ENCODE measurements around the gene FGFR1OP2.

The FGFR1OP2 gene

DNA sequence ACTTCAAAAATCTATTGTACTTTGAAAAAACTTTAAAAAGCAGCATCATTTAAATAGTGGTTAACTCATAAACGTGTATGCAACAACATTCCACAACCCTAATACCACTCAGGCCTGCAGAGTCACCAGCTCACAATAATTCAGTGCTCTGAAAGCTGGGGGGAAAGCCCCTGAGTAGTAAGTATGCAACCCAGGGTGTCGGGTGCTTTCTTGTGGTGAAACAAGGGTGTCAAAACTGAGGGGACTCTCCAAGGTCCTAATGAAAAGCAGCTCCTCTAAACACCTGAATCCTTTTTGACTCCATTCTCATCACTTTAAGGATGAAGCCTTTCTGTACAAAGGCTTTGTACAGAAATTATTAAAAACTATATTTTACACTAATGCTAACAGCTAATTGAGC lies 33.7 kb downstream of the FGFR1OP2 start:
- CTCF ChIA-PET: interaction anchor here (0.6 kb wide), 1 partner anchor 1609 kb away, joined by 3 read pairs; no protein-coding TSS in a partner anchor
- H3K4me3 ChIP-seq (ENCODE audit: low read depth, low read length): no peak overlapping the region
- TF ChIP-seq, protein P1, sequence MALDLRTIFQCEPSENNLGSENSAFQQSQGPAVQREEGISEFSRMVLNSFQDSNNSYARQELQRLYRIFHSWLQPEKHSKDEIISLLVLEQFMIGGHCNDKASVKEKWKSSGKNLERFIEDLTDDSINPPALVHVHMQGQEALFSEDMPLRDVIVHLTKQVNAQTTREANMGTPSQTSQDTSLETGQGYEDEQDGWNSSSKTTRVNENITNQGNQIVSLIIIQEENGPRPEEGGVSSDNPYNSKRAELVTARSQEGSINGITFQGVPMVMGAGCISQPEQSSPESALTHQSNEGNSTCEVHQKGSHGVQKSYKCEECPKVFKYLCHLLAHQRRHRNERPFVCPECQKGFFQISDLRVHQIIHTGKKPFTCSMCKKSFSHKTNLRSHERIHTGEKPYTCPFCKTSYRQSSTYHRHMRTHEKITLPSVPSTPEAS (tag by site-specific recombination; IDR thresholded peaks at IDR 0.05): no peak
- H3K36me3 ChIP-seq (ENCODE audit: control insufficient read depth in 2 of 2, insufficient read depth in 1 of 2, low read length in 2 of 2): peaks cover 11 to 66% of the 10 kb centered on the region in 2 experiments
- H3K4me1 ChIP-seq (ENCODE audit: control insufficient read depth, insufficient read depth, low read length): no peaks in the 10 kb centered on the region
- POLR2A ChIA-PET: no interaction called here
- H3K27ac ChIP-seq (ENCODE audit: extremely low read depth, low read depth, low read length): no peak overlapping the region
- no peaks in the 10 kb centered on the region for H3K9me3 ChIP-seq (ENCODE audit: control insufficient read depth, insufficient read depth, low read depth, low read length)

GRCh38 chr12:26976687-26977086 lies 38.4 kb downstream of the FGFR1OP2 start:
- ChIA-PET POLR2A (no interaction called here), CTCF (interaction anchor here (0.6 kb wide), 1 partner anchor 50 kb away, joined by 3 read pairs; no protein-coding TSS in a partner anchor)
- Histone ChIP-seq H3K9me3 (ENCODE audit: control insufficient read depth, insufficient read depth, low read depth, low read length) (no peaks in the 10 kb centered on the region), H3K4me1 (ENCODE audit: control insufficient read depth, insufficient read depth, low read length) (no peaks in the 10 kb centered on the region), H3K36me3 (ENCODE audit: control insufficient read depth in 2 of 2, insufficient read depth in 1 of 2, low read length in 2 of 2) (peaks cover 11 to 79% of the 10 kb centered on the region in 2 experiments), H3K4me3 (ENCODE audit: low read depth, low read length) (no peak overlapping the region), H3K27ac (ENCODE audit: extremely low read depth, low read depth, low read length) (no peak overlapping the region)
- TF ChIP-seq ZNF341 (tag by site-specific recombination; IDR thresholded peaks at IDR 0.05; ENCODE audit: low read depth) (no peak), SP7 (tag by site-specific recombination; IDR thresholded peaks at IDR 0.05) (no peak), ZNF48 (tag by site-specific recombination; IDR thresholded peaks at IDR 0.05) (no peak), ZXDB (tag by site-specific recombination; IDR thresholded peaks at IDR 0.05) (no peak), ZNF24 (tag by site-specific recombination; IDR thresholded peaks at IDR 0.05) (no peak), BCL6B (tag by site-specific recombination; IDR thresholded peaks at IDR 0.05) (no peak), ZNF830 (tag by site-specific recombination; IDR thresholded peaks at IDR 0.05; ENCODE audit: low read depth) (no peak)
- TF ChIP-seq, protein P2, sequence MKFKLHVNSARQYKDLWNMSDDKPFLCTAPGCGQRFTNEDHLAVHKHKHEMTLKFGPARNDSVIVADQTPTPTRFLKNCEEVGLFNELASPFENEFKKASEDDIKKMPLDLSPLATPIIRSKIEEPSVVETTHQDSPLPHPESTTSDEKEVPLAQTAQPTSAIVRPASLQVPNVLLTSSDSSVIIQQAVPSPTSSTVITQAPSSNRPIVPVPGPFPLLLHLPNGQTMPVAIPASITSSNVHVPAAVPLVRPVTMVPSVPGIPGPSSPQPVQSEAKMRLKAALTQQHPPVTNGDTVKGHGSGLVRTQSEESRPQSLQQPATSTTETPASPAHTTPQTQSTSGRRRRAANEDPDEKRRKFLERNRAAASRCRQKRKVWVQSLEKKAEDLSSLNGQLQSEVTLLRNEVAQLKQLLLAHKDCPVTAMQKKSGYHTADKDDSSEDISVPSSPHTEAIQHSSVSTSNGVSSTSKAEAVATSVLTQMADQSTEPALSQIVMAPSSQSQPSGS (tag by site-specific recombination; IDR thresholded peaks at IDR 0.05; ENCODE audit: low read depth): no peak

DNA sequence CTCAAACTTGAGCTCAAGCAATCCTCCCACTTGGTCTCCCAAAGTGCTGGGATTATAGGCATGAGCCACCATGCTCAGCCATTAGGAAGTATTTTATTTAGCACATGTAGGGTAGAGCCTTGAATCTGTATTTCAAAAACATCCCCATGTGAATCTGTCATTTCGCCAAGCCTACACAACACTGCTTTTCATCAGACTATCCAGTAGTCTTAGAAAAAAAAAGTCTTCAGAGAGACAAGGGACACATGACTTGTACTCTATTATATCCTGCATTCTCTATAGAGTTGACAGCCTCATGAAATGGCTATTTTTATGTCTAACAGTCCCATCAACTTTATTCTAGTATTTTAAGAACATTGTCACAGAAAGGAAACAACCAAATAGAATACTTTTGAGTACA lies 40.5 kb downstream of the FGFR1OP2 start:
- Histone ChIP-seq H3K4me3 (ENCODE audit: low read depth, low read length) (no peak overlapping the region), H3K9me3 (ENCODE audit: control insufficient read depth, insufficient read depth, low read depth, low read length) (no peaks in the 10 kb centered on the region), H3K36me3 (ENCODE audit: control insufficient read depth in 2 of 2, insufficient read depth in 1 of 2, low read length in 2 of 2) (peaks cover 10 to 77% of the 10 kb centered on the region in 2 experiments), H3K4me1 (ENCODE audit: control insufficient read depth, insufficient read depth, low read length) (no peaks in the 10 kb centered on the region), H3K27ac (ENCODE audit: extremely low read depth, low read depth, low read length) (no peak overlapping the region)
- TF ChIP-seq ZNF138 (tag by site-specific recombination; IDR thresholded peaks at IDR 0.05; ENCODE audit: borderline replicate concordance): no peak
- no peak for TF ChIP-seq ZBTB17 (tag by site-specific recombination; IDR thresholded peaks at IDR 0.05)
- ChIA-PET POLR2A (no interaction called here), CTCF (no interaction called here)

GRCh38 chr12:26979733-26980132 lies 41.5 kb downstream of the FGFR1OP2 start:
- no peak overlapping the region for H3K27ac ChIP-seq (ENCODE audit: extremely low read depth, low read depth, low read length)
- no peak overlapping the region for H3K4me3 ChIP-seq (ENCODE audit: low read depth, low read length)
- CTCF ChIA-PET: no interaction called here
- no peaks in the 10 kb centered on the region for H3K4me1 ChIP-seq (ENCODE audit: control insufficient read depth, insufficient read depth, low read length)
- POLR2A ChIA-PET: no interaction called here
- H3K9me3 ChIP-seq (ENCODE audit: control insufficient read depth, insufficient read depth, low read depth, low read length): no peaks in the 10 kb centered on the region
- peaks cover 13 to 70% of the 10 kb centered on the region in 2 experiments for H3K36me3 ChIP-seq (ENCODE audit: control insufficient read depth in 2 of 2, insufficient read depth in 1 of 2, low read length in 2 of 2)
- TF ChIP-seq YY1 (tag by site-specific recombination; IDR thresholded peaks at IDR 0.05) (no peak), ZNF48 (tag by site-specific recombination; IDR thresholded peaks at IDR 0.05) (no peak), HOXD13 (CRISPR knock-in tag; IDR thresholded peaks at IDR 0.05; ENCODE audit: borderline replicate concordance) (no peak), ZNF792 (tag by site-specific recombination; IDR thresholded peaks at IDR 0.05) (no peak), CTCF (tag by site-specific recombination; IDR thresholded peaks at IDR 0.05) (no peak), MEIS1 (CRISPR knock-in tag; IDR thresholded peaks at IDR 0.05; ENCODE audit: borderline replicate concordance) (no peak), ZBTB21 (tag by site-specific recombination; IDR thresholded peaks at IDR 0.05) (no peak), OSR2 (tag by site-specific recombination; IDR thresholded peaks at IDR 0.05) (no peak), ZNF501 (tag by site-specific recombination; IDR thresholded peaks at IDR 0.05) (no peak), ZNF366 (tag by site-specific recombination; conservative IDR thresholded peaks at IDR 0.05) (no peak), ZBTB17 (tag by site-specific recombination; IDR thresholded peaks at IDR 0.05) (no peak), ZNF621 (tag by site-specific recombination; IDR thresholded peaks at IDR 0.05) (no peak), ZNF555 (tag by site-specific recombination; conservative IDR thresholded peaks at IDR 0.05) (no peak)
- TF ChIP-seq, protein P3, sequence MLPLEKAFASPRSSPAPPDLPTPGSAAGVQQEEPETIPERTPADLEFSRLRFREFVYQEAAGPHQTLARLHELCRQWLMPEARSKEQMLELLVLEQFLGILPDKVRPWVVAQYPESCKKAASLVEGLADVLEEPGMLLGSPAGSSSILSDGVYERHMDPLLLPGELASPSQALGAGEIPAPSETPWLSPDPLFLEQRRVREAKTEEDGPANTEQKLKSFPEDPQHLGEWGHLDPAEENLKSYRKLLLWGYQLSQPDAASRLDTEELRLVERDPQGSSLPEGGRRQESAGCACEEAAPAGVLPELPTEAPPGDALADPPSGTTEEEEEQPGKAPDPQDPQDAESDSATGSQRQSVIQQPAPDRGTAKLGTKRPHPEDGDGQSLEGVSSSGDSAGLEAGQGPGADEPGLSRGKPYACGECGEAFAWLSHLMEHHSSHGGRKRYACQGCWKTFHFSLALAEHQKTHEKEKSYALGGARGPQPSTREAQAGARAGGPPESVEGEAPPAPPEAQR (tag by site-specific recombination; IDR thresholded peaks at IDR 0.05): no peak
